IgD-negative memory B cell (primary cell): ENCODE data around the gene BATF2. TPM values are rescaled to one million over a fixed set of nuclear protein-coding genes. Genes with fewer than 3 reads are reported as not detected.
"Not testable (repeated sequence)": the region's sequence is repeated elsewhere in the genome, so short reads cannot be mapped to it uniquely, and the experiment has no call there.

Source experiments
- H3K27ac Mint-ChIP-seq, 3 donors: one replicate each; pipeline ENCODE4 v1.8.0; 2020 to 2022; ENCODE audit warnings: mild to moderate bottlenecking in 3 of 3, mixed read lengths in 3 of 3, moderate library complexity in 1 of 3
- H3K27me3 Mint-ChIP-seq: one replicate; pipeline ENCODE4 v1.8.0; 2021; ENCODE audit warnings: mixed read lengths
- H3K36me3 Mint-ChIP-seq: one replicate; pipeline ENCODE4 v1.8.0; 2020; ENCODE audit warnings: mild to moderate bottlenecking, mixed read lengths
- H3K4me1 Mint-ChIP-seq, 3 donors: one replicate each; pipeline ENCODE4 v1.8.0; 2020 to 2022; ENCODE audit warnings: mixed read lengths in 3 of 3, mild to moderate bottlenecking in 1 of 3
- H3K4me3 Mint-ChIP-seq, 4 donors: one replicate each; pipeline ENCODE4 v1.8.0; 2020 to 2022; ENCODE audit warnings: mild to moderate bottlenecking in 4 of 4, mixed read lengths in 4 of 4, moderate library complexity in 3 of 4
- H3K9me3 Mint-ChIP-seq, 3 donors: one replicate each; pipeline ENCODE4 v1.8.0; 2020 to 2021; ENCODE audit warnings: mixed read lengths in 3 of 3, mild to moderate bottlenecking in 1 of 3
- polyA plus RNA-seq: library from polyadenylated mRNA; unstranded; fragments of 300-500 nt; fragmentation: Illumina TruSeq; gene quantifications from one replicate; pipeline ENCODE4 v1.2.3, GENCODE V29; 2021

The BATF2 gene
- polyA plus RNA-seq, 1 donor from 2014 or later = 0.29 TPM

GRCh38 chr11:65021509-65021908 lies 24.7 kb upstream of the BATF2 start:
- Mint-ChIP-seq H3K4me1 (peaks cover 5 to 9% (median 8%) of the 10 kb centered on the region in 3 donors), H3K36me3 (peaks cover 1% of the 10 kb centered on the region), H3K4me3 (no peak overlapping the region), H3K27ac (no peak overlapping the region), H3K9me3 (no peaks in the 10 kb centered on the region), H3K27me3 (no peaks in the 10 kb centered on the region)

GRCh38 chr11:65021003-65021402 lies 24.2 kb upstream of the BATF2 start:
- no peaks in the 10 kb centered on the region for H3K9me3 Mint-ChIP-seq
- peaks cover 1% of the 10 kb centered on the region for H3K36me3 Mint-ChIP-seq
- no peaks in the 10 kb centered on the region for H3K27me3 Mint-ChIP-seq
- H3K4me3 Mint-ChIP-seq = no peak overlapping the region
- H3K27ac Mint-ChIP-seq = no peak overlapping the region
- peaks cover 9 to 13% (median 9%) of the 10 kb centered on the region in 3 donors for H3K4me1 Mint-ChIP-seq

- Mint-ChIP-seq H3K36me3 (peaks cover 1% of the 10 kb centered on the region), H3K27me3 (no peaks in the 10 kb centered on the region), H3K27ac (no peak overlapping the region), H3K4me1 (peaks cover 9 to 13% (median 13%) of the 10 kb centered on the region in 3 donors), H3K4me3 (no peak overlapping the region), H3K9me3 (no peaks in the 10 kb centered on the region)
These were observed 23.1 kb upstream of the BATF2 start for GRCh38 chr11:65019824-65020223.

GRCh38 chr11:65017937-65018336 lies 21.2 kb upstream of the BATF2 start:
- no peaks in the 10 kb centered on the region for H3K9me3 Mint-ChIP-seq
- H3K27me3 Mint-ChIP-seq = no peaks in the 10 kb centered on the region
- H3K27ac Mint-ChIP-seq = no peak overlapping the region
- H3K4me3 Mint-ChIP-seq = peak overlapping the region in 2 of 4 donors; percentile 20 to 70
- H3K36me3 Mint-ChIP-seq = peaks cover 1% of the 10 kb centered on the region
- peaks cover 17 to 21% (median 18%) of the 10 kb centered on the region in 3 donors for H3K4me1 Mint-ChIP-seq

- H3K4me3 Mint-ChIP-seq = peak overlapping the region in 1 of 4 donors; percentile 6
- H3K36me3 Mint-ChIP-seq = peaks cover 1% of the 10 kb centered on the region
- no peaks in the 10 kb centered on the region for H3K9me3 Mint-ChIP-seq
- H3K4me1 Mint-ChIP-seq = peaks cover 18 to 24% (median 19%) of the 10 kb centered on the region in 3 donors
- no peaks in the 10 kb centered on the region for H3K27me3 Mint-ChIP-seq
- no peak overlapping the region for H3K27ac Mint-ChIP-seq
These were observed 19.9 kb upstream of the BATF2 start for GRCh38 chr11:65016705-65017104.

- peak overlapping the region; percentile 23 to 95 (median 93) for H3K27ac Mint-ChIP-seq
- H3K36me3 Mint-ChIP-seq = peaks cover under 1% of the 10 kb centered on the region
- no peaks in the 10 kb centered on the region for H3K27me3 Mint-ChIP-seq
- H3K9me3 Mint-ChIP-seq = no peaks in the 10 kb centered on the region
- H3K4me1 Mint-ChIP-seq = peaks cover 18 to 24% (median 19%) of the 10 kb centered on the region in 3 donors
- H3K4me3 Mint-ChIP-seq = peak overlapping the region; percentile 84 to 95 (median 92)
These were observed 18.0 kb upstream of the BATF2 start for GRCh38 chr11:65014726-65015227.

GRCh38 chr11:65013888-65014725 lies 17.3 kb upstream of the BATF2 start, which contains the start of gene ARL2:
Gene ARL2 (plus strand): TSS chr11:65014160. CDS start chr11:65014208, 48 bp downstream.
- peak within 1 kb of the TSS; percentile 96 to 99 (median 98) for H3K27ac Mint-ChIP-seq
- no peaks in the 10 kb centered on the region for H3K9me3 Mint-ChIP-seq
- H3K4me1 Mint-ChIP-seq = peaks cover 18 to 24% (median 19%) of the 10 kb centered on the region in 3 donors
- H3K36me3 Mint-ChIP-seq = no peaks in the 10 kb centered on the region
- H3K4me3 Mint-ChIP-seq = peak within 1 kb of the TSS; percentile 85 to 98 (median 96)
- no peaks in the 10 kb centered on the region for H3K27me3 Mint-ChIP-seq

- no peaks in the 10 kb centered on the region for H3K36me3 Mint-ChIP-seq
- H3K4me3 Mint-ChIP-seq = peak overlapping the region; percentile 85 to 98 (median 96)
- peak overlapping the region; percentile 96 to 99 (median 98) for H3K27ac Mint-ChIP-seq
- no peaks in the 10 kb centered on the region for H3K27me3 Mint-ChIP-seq
- H3K4me1 Mint-ChIP-seq = peaks cover 18 to 24% (median 19%) of the 10 kb centered on the region in 3 donors
- H3K9me3 Mint-ChIP-seq = no peaks in the 10 kb centered on the region
These were observed 16.5 kb upstream of the BATF2 start for GRCh38 chr11:65013130-65013887.

GRCh38 chr11:65008873-65009272 lies 12.1 kb upstream of the BATF2 start:
- Mint-ChIP-seq H3K4me3 (no peak overlapping the region), H3K27me3 (no peaks in the 10 kb centered on the region), H3K36me3 (no peaks in the 10 kb centered on the region), H3K4me1 (peaks cover 8 to 9% (median 8%) of the 10 kb centered on the region in 3 donors), H3K9me3 (no peaks in the 10 kb centered on the region), H3K27ac (no peak overlapping the region)

GRCh38 chr11:65008016-65008415 lies 11.2 kb upstream of the BATF2 start:
- Mint-ChIP-seq H3K36me3 (no peaks in the 10 kb centered on the region), H3K27me3 (no peaks in the 10 kb centered on the region), H3K4me3 (peak overlapping the region in 1 of 4 donors; percentile 23), H3K4me1 (peaks cover 0 to 4% (median 3%) of the 10 kb centered on the region in 3 donors), H3K27ac (no peak overlapping the region), H3K9me3 (no peaks in the 10 kb centered on the region)

- H3K4me1 Mint-ChIP-seq, H3K36me3 Mint-ChIP-seq, H3K4me3 Mint-ChIP-seq, H3K27ac Mint-ChIP-seq, H3K27me3 Mint-ChIP-seq, H3K9me3 Mint-ChIP-seq: not testable (repeated sequence)
These were observed 7.2 kb upstream of the BATF2 start for GRCh38 chr11:65003968-65004367.

GRCh38 chr11:65003282-65003681 lies 6.5 kb upstream of the BATF2 start:
- Mint-ChIP-seq H3K27ac (no peak overlapping the region), H3K9me3 (no peaks in the 10 kb centered on the region), H3K4me3 (no peak overlapping the region), H3K27me3 (no peaks in the 10 kb centered on the region), H3K36me3 (no peaks in the 10 kb centered on the region), H3K4me1 (peaks cover 3 to 7% (median 5%) of the 10 kb centered on the region in 3 donors)

GRCh38 chr11:65002706-65003105 lies 5.9 kb upstream of the BATF2 start:
- no peaks in the 10 kb centered on the region for H3K9me3 Mint-ChIP-seq
- no peaks in the 10 kb centered on the region for H3K36me3 Mint-ChIP-seq
- H3K27ac Mint-ChIP-seq = no peak overlapping the region
- no peaks in the 10 kb centered on the region for H3K27me3 Mint-ChIP-seq
- H3K4me1 Mint-ChIP-seq = peaks cover 6 to 9% (median 9%) of the 10 kb centered on the region in 3 donors
- H3K4me3 Mint-ChIP-seq = no peak overlapping the region

- no peaks in the 10 kb centered on the region for H3K27me3 Mint-ChIP-seq
- H3K9me3 Mint-ChIP-seq = no peaks in the 10 kb centered on the region
- H3K4me1 Mint-ChIP-seq = peaks cover 10 to 23% (median 16%) of the 10 kb centered on the region in 3 donors
- no peak overlapping the region for H3K27ac Mint-ChIP-seq
- no peak overlapping the region for H3K4me3 Mint-ChIP-seq
- H3K36me3 Mint-ChIP-seq = no peaks in the 10 kb centered on the region
These were observed 2.7 kb upstream of the BATF2 start for GRCh38 chr11:64999478-64999877.
